Testis (tissue), 2 donors: ENCODE results near the gene MTLN.

Source experiments
- POLR2A ChIP-seq: fragments of 450-650 bp; IDR thresholded peaks from one replicate; pipeline ENCODE4 v1.6.1; 2017; ENCODE audit warnings: antibody characterized with exemption, mild to moderate bottlenecking, moderate library complexity
- TF ChIP-seq, protein P1 (sequence below), 3 experiments: fragments of 450-650 bp in 2 of 3; fragments of 200-600 bp in 1 of 3; sonication (generic) in 1 of 3; IDR thresholded peaks; one replicate each; pipeline ENCODE4 v1.5.1; 2016 to 2019; ENCODE audit warnings: antibody characterized with exemption in 3 of 3, mild to moderate bottlenecking in 2 of 3, moderate library complexity in 1 of 3

- TF ChIP-seq, protein P1, sequence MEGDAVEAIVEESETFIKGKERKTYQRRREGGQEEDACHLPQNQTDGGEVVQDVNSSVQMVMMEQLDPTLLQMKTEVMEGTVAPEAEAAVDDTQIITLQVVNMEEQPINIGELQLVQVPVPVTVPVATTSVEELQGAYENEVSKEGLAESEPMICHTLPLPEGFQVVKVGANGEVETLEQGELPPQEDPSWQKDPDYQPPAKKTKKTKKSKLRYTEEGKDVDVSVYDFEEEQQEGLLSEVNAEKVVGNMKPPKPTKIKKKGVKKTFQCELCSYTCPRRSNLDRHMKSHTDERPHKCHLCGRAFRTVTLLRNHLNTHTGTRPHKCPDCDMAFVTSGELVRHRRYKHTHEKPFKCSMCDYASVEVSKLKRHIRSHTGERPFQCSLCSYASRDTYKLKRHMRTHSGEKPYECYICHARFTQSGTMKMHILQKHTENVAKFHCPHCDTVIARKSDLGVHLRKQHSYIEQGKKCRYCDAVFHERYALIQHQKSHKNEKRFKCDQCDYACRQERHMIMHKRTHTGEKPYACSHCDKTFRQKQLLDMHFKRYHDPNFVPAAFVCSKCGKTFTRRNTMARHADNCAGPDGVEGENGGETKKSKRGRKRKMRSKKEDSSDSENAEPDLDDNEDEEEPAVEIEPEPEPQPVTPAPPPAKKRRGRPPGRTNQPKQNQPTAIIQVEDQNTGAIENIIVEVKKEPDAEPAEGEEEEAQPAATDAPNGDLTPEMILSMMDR (IDR thresholded peaks at IDR 0.05), result no peak
- no peak for TF ChIP-seq POLR2A
Measured at GRCh38 chr2:110220190-110220564, 7.8 kb upstream of the MTLN start.
